SK-N-SH treated with all-trans-retinoic acid at 6 μM for 48 hours (cell line): ENCODE results near the gene VASH1.

Experiments
- BACH2 ChIP-seq: fragments of 250-450 bp; sonication (Bioruptor Pico); IDR thresholded peaks from 2 replicates; pipeline ENCODE4 v1.9.0; 2021; ENCODE audit warnings: mild to moderate bottlenecking, borderline replicate concordance
- ESRRG ChIP-seq: fragments of 250-450 bp; sonication (Bioruptor Pico); IDR thresholded peaks from 2 replicates; pipeline ENCODE4 v1.6.1; 2021; ENCODE audit warnings: mild to moderate bottlenecking
- OSR1 ChIP-seq: fragments of 250-450 bp; sonication (Bioruptor Pico); IDR thresholded peaks from 2 replicates; pipeline ENCODE4 v1.8.0; 2022; ENCODE audit warnings: moderate library complexity, mild to moderate bottlenecking, inconsistent platforms
- PATZ1 ChIP-seq: fragments of 250-450 bp; sonication (Bioruptor Pico); IDR thresholded peaks from 2 replicates; pipeline ENCODE4 v1.8.0; 2020; ENCODE audit warnings: mild to moderate bottlenecking, moderate library complexity, borderline replicate concordance
- POU6F1 ChIP-seq: fragments of 250-450 bp; sonication (Bioruptor Pico); IDR thresholded peaks from 2 replicates; pipeline ENCODE4 v1.8.0; 2021; ENCODE audit warnings: low read depth, mild to moderate bottlenecking, moderate library complexity, borderline replicate concordance
- RARB ChIP-seq: fragments of 250-450 bp; sonication (Bioruptor Pico); IDR thresholded peaks from 2 replicates; pipeline ENCODE4 v1.8.0; 2021; ENCODE audit warnings: mild to moderate bottlenecking, moderate library complexity
- ZFP30 ChIP-seq: fragments of 450-650 bp; formaldehyde crosslinking; IDR thresholded peaks from 2 replicates; pipeline ENCODE4 v1.5.0; 2022; ENCODE audit warnings: mild to moderate bottlenecking, moderate library complexity

GRCh38 chr14:76827696-76828296 lies 66.5 kb downstream of the VASH1 start:
- no peak for TF ChIP-seq RARB (CRISPR knock-in tag)
- no peak for TF ChIP-seq PATZ1
- TF ChIP-seq OSR1: no peak
- TF ChIP-seq ESRRG (CRISPR knock-in tag): no peak
- TF ChIP-seq BACH2: no peak
- TF ChIP-seq ZFP30 (CRISPR knock-in tag): no peak
- TF ChIP-seq POU6F1 (CRISPR knock-in tag): no peak
